Prostate gland (tissue), 2 donors: Measurements from ENCODE around the gene TIMP2.

ENCODE experiments used
- POLR2AphosphoS5 ChIP-seq: sonication (generic); formaldehyde crosslinking; IDR thresholded peaks from one replicate; pipeline ENCODE4 v1.6.1; 2017; ENCODE audit warnings: antibody characterized with exemption
- TF ChIP-seq, protein P1 (sequence below), 4 experiments: fragments of 200-600 bp in 2 of 4; fragments of 450-650 bp in 2 of 4; sonication (generic) in 2 of 4; IDR thresholded peaks; 1 replicate in 3 of 4; 2 replicates in 1 of 4; pipeline ENCODE4 v1.5.1; 2016 to 2019; ENCODE audit warnings: antibody characterized with exemption in 4 of 4, mild to moderate bottlenecking in 2 of 4, moderate library complexity in 2 of 4

DNA sequence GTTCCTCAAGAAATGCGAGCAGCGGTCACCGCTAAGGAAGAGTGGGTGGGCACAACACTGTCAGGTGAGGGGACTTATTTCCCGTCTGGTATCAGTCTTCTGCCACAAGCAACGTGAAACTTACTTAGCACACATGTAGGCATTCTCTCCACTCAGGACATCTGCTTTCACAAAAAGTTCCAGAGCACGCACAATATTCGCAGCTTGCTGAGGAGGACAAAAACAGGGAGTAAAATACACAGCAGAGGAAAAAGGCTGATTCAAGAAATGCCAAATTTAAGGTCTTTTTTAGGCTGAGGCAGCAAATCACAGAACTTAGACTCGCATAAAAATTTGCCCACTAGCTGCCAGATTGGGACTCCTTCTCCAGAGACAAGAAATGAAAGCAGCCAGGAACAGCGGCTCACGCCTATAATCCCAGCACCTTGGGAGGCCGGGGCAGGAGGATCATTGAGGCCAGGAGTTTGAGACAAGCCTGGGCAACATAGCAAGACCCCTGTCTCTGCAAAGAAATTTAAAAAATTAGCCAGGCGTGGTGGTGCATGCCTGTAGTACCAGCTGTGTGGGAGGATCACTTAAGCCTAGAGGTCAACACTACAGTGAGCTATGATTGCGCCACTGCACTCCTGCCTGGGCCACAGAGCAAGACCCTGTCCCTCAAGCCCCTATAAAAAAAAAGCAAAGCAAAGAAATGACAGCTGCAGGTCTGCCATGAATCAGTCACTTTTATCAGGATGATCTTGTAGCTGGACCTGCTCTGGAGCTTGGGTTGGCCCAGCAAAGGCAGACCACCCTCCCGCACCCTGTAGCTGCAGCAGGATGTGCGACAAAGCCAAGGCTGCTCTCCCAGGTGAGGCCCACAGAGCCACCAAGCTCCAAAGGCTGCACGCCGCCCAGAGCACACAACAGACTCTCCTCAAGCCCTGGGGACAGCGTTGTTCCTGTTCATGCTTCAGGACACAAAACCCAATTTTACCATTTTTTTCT is 105.1 kb downstream of the TIMP2 start:
- TF ChIP-seq, protein P1, sequence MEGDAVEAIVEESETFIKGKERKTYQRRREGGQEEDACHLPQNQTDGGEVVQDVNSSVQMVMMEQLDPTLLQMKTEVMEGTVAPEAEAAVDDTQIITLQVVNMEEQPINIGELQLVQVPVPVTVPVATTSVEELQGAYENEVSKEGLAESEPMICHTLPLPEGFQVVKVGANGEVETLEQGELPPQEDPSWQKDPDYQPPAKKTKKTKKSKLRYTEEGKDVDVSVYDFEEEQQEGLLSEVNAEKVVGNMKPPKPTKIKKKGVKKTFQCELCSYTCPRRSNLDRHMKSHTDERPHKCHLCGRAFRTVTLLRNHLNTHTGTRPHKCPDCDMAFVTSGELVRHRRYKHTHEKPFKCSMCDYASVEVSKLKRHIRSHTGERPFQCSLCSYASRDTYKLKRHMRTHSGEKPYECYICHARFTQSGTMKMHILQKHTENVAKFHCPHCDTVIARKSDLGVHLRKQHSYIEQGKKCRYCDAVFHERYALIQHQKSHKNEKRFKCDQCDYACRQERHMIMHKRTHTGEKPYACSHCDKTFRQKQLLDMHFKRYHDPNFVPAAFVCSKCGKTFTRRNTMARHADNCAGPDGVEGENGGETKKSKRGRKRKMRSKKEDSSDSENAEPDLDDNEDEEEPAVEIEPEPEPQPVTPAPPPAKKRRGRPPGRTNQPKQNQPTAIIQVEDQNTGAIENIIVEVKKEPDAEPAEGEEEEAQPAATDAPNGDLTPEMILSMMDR (IDR thresholded peaks at IDR 0.05): no peak
- no peak for TF ChIP-seq POLR2AphosphoS5
